Esophagus squamous epithelium (tissue), 4 donors: Measurements from ENCODE around the gene GPR141.

Experiments
- CTCF ChIP-seq, 6 experiments: fragments of 450-650 bp in 4 of 6; fragments of 200-600 bp in 2 of 6; sonication (generic) in 2 of 6; IDR thresholded peaks; one replicate each; pipeline ENCODE4 v1.5.1; 2016 to 2019; ENCODE audit warnings: antibody characterized with exemption in 6 of 6, mild to moderate bottlenecking in 4 of 6, moderate library complexity in 4 of 6
- POLR2A ChIP-seq, 4 donors: fragments of 450-650 bp; IDR thresholded peaks; one replicate each; pipeline ENCODE4 v1.6.1; 2017; ENCODE audit warnings: antibody characterized with exemption in 4 of 4, mild to moderate bottlenecking in 4 of 4, moderate library complexity in 3 of 4

GRCh38 chr7:37701769-37702168, 18.2 kb downstream of the GPR141 start:
- TF ChIP-seq CTCF (IDR thresholded peaks at IDR 0.05) = no peak
- TF ChIP-seq POLR2A (IDR thresholded peaks at IDR 0.05) = no peak
